Ishikawa (cell line): ENCODE measurements around the gene KPRP.

ENCODE experiments used
- CEBPB ChIP-seq: IDR thresholded peaks from 2 replicates; pipeline ENCODE4 v1.6.1; 2012
- CREB1 ChIP-seq: IDR thresholded peaks from 2 replicates; pipeline ENCODE4 v1.6.1; 2012; ENCODE audit warnings: low read depth
- EP300 ChIP-seq: IDR thresholded peaks from 2 replicates; pipeline ENCODE4 v1.6.1; 2012; ENCODE audit warnings: borderline replicate concordance
- TAF1 ChIP-seq: IDR thresholded peaks from 2 replicates; pipeline ENCODE4 v1.6.1; 2012; ENCODE audit warnings: low read depth, mild to moderate bottlenecking
- TEAD4 ChIP-seq: IDR thresholded peaks from 2 replicates; pipeline ENCODE4 v1.6.1; 2012
- YY1 ChIP-seq: IDR thresholded peaks from 2 replicates; pipeline ENCODE4 v1.6.1; 2012; ENCODE audit warnings: low read depth
- TF ChIP-seq, protein P1 (sequence below): IDR thresholded peaks from 2 replicates; pipeline ENCODE4 v1.6.1; 2012; ENCODE audit warnings: low read depth, mild to moderate bottlenecking
- TF ChIP-seq, protein P2 (sequence below): IDR thresholded peaks from 2 replicates; pipeline ENCODE4 v1.6.1; 2012
- TF ChIP-seq, protein P3 (sequence below): IDR thresholded peaks from 2 replicates; pipeline ENCODE4 v1.6.1; 2012

DNA sequence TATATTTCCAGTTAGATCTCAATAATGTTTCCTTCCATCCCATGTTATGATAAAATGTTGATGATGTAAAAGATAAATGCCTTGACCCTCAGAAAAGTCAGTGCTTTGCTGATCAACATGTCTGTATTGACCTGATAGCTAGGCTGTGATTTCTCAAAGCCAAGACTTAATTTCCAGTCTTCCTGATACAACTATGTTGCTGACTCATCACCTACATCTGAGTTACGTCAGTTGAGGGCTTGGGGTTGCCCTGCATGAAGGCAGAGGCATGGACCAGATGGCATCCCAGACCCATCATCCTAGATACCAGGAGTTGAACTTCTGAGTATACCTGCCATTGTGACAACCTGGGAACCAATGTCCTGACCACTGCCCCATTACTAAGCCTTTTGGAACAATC is 43.5 kb downstream of the KPRP start:
- TF ChIP-seq, protein P1, sequence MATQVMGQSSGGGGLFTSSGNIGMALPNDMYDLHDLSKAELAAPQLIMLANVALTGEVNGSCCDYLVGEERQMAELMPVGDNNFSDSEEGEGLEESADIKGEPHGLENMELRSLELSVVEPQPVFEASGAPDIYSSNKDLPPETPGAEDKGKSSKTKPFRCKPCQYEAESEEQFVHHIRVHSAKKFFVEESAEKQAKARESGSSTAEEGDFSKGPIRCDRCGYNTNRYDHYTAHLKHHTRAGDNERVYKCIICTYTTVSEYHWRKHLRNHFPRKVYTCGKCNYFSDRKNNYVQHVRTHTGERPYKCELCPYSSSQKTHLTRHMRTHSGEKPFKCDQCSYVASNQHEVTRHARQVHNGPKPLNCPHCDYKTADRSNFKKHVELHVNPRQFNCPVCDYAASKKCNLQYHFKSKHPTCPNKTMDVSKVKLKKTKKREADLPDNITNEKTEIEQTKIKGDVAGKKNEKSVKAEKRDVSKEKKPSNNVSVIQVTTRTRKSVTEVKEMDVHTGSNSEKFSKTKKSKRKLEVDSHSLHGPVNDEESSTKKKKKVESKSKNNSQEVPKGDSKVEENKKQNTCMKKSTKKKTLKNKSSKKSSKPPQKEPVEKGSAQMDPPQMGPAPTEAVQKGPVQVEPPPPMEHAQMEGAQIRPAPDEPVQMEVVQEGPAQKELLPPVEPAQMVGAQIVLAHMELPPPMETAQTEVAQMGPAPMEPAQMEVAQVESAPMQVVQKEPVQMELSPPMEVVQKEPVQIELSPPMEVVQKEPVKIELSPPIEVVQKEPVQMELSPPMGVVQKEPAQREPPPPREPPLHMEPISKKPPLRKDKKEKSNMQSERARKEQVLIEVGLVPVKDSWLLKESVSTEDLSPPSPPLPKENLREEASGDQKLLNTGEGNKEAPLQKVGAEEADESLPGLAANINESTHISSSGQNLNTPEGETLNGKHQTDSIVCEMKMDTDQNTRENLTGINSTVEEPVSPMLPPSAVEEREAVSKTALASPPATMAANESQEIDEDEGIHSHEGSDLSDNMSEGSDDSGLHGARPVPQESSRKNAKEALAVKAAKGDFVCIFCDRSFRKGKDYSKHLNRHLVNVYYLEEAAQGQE = no peak
- TF ChIP-seq CEBPB (no peak), EP300 (no peak), TEAD4 (no peak), TAF1 (no peak), CREB1 (no peak), YY1 (no peak)
- TF ChIP-seq, protein P2, sequence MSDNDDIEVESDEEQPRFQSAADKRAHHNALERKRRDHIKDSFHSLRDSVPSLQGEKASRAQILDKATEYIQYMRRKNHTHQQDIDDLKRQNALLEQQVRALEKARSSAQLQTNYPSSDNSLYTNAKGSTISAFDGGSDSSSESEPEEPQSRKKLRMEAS = no peak
- TF ChIP-seq, protein P3, sequence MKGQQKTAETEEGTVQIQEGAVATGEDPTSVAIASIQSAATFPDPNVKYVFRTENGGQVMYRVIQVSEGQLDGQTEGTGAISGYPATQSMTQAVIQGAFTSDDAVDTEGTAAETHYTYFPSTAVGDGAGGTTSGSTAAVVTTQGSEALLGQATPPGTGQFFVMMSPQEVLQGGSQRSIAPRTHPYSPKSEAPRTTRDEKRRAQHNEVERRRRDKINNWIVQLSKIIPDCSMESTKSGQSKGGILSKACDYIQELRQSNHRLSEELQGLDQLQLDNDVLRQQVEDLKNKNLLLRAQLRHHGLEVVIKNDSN = no peak
